B cell (primary cell): ENCODE measurements around the gene ERP44. TPM values are rescaled to one million over a fixed set of nuclear protein-coding genes. Genes with fewer than 3 reads are reported as not detected.
A peak's percentile ranks its signal among the peaks of the same experiment; 100 is the strongest.

Experiments
- ATAC-seq: fragments of 200-7000 bp; cut with Tn5 transposase; one replicate; pipeline ENCODE4 v1.10.0; 2021; ENCODE audit warnings: low read depth, mild to moderate bottlenecking, moderate number of reproducible peaks, moderate library complexity
- CTCF ChIA-PET: fragments of 350-600 bp; sonication (Branson Sonifier 250); formaldehyde crosslinking; loops from one replicate; lab custom pipeline; 2021; ENCODE audit warnings: antibody characterized with exemption, inconsistent platforms; lab: Charles Lee
- POLR2A ChIA-PET: fragments of 350-600 bp; sonication (Branson Sonifier 250); formaldehyde crosslinking; loops from one replicate; lab custom pipeline; 2021; ENCODE audit warnings: antibody characterized with exemption; lab: Charles Lee
- DNase-seq: peaks from one replicate; pipeline ENCODE4 v3.0.0; 2013
- H2AFZ ChIP-seq: 2 replicates; pipeline ENCODE4 v1.6.1; 2012; ENCODE audit warnings: mild to moderate bottlenecking, low read depth, low read length; ENCODE audit not compliant: insufficient read depth, poor library complexity, severe bottlenecking
- H3K27ac ChIP-seq, 2 donors: 1 replicate in 1 of 2; 2 replicates in 1 of 2; pipeline ENCODE4 v1.5.1; 2012 to 2013; ENCODE audit warnings: low read length in 2 of 2, mild to moderate bottlenecking in 2 of 2, moderate library complexity in 1 of 2
- H3K27me3 ChIP-seq, 4 experiments: fragments of 200-600 bp in 1 of 4; sonication (generic) in 1 of 4; replicated peaks in 1 of 4; 1 replicate in 2 of 4; 2 replicates in 2 of 4; pipeline versions ENCODE4 v1.6.1 to v1.7.0; 2013 to 2016; ENCODE audit warnings: low read length in 3 of 4, mild to moderate bottlenecking in 2 of 4, mixed read lengths in 1 of 4, moderate library complexity in 1 of 4; ENCODE audit not compliant: insufficient read depth in 4 of 4, control insufficient read depth in 3 of 4; ENCODE audit errors: control extremely low read depth in 1 of 4
- H3K36me3 ChIP-seq, 2 experiments: replicated peaks in 1 of 2; 1 replicate in 1 of 2; 2 replicates in 1 of 2; pipeline versions ENCODE4 v1.6.1 to v1.7.1; 2013; ENCODE audit warnings: low read length in 1 of 2; ENCODE audit not compliant: insufficient read depth in 2 of 2, control insufficient read depth in 1 of 2; ENCODE audit errors: control extremely low read depth in 1 of 2, extremely low read depth in 1 of 2
- H3K4me1 ChIP-seq, 2 donors: fragments of 200-600 bp in 1 of 2; sonication (generic) in 1 of 2; 1 replicate in 1 of 2; 2 replicates in 1 of 2; pipeline versions ENCODE4 v1.5.1 to v1.6.1; 2013 to 2017; ENCODE audit warnings: low read length in 2 of 2; ENCODE audit not compliant: control insufficient read depth in 2 of 2, insufficient read depth in 2 of 2
- H3K4me2 ChIP-seq: replicated peaks from 2 replicates; pipeline ENCODE3; 2012; ENCODE audit warnings: mild to moderate bottlenecking, low read depth, low read length; ENCODE audit not compliant: poor library complexity, severe bottlenecking
- H3K4me3 ChIP-seq, 5 experiments: fragments of 200-600 bp in 1 of 5; sonication (generic) in 1 of 5; 1 replicate in 3 of 5; 2 replicates in 2 of 5; pipeline versions ENCODE4 v1.5.1 to v1.7.0; 2011 to 2016; ENCODE audit warnings: low read length in 4 of 5, mild to moderate bottlenecking in 4 of 5, low read depth in 2 of 5, control low read depth in 1 of 5, moderate library complexity in 1 of 5; ENCODE audit not compliant: insufficient read depth in 1 of 5; ENCODE audit errors: control extremely low read depth in 1 of 5, extremely low read depth in 1 of 5
- H3K79me2 ChIP-seq: fragments of 200-600 bp; sonication (generic); one replicate; pipeline ENCODE4 v1.6.0; 2016; ENCODE audit warnings: low read length; ENCODE audit not compliant: control insufficient read depth, insufficient read depth
- H3K9ac ChIP-seq: fragments of 200-600 bp; sonication (generic); 2 replicates; pipeline ENCODE4 v1.6.1; 2017; ENCODE audit warnings: mild to moderate bottlenecking, low read length, moderate library complexity
- H3K9me3 ChIP-seq, 3 donors: one replicate each; pipeline versions ENCODE4 v1.6.1 to v1.7.1; 2013; ENCODE audit warnings: low read length in 2 of 3; ENCODE audit not compliant: control insufficient read depth in 2 of 3, insufficient read depth in 1 of 3; ENCODE audit errors: control extremely low read depth in 1 of 3
- H4K20me1 ChIP-seq: 2 replicates; pipeline ENCODE4 v1.6.0; 2012; ENCODE audit warnings: mild to moderate bottlenecking, low read length; ENCODE audit not compliant: insufficient read depth, control insufficient read depth, poor library complexity, severe bottlenecking
- H3K27ac Mint-ChIP-seq: one replicate; pipeline ENCODE4 v1.8.0; 2021; ENCODE audit warnings: mixed read lengths
- H3K27me3 Mint-ChIP-seq: one replicate; pipeline ENCODE4 v1.8.0; 2021; ENCODE audit warnings: mixed read lengths
- H3K4me1 Mint-ChIP-seq: one replicate; pipeline ENCODE4 v1.8.0; 2021; ENCODE audit warnings: mixed read lengths
- H3K4me3 Mint-ChIP-seq: one replicate; pipeline ENCODE4 v1.8.0; 2021; ENCODE audit warnings: mixed read lengths
- H3K9me3 Mint-ChIP-seq: one replicate; pipeline ENCODE4 v1.8.0; 2022; ENCODE audit warnings: mixed read lengths; ENCODE audit not compliant: insufficient read depth
- CTCF ChIP-seq: fragments of 200-600 bp; IDR thresholded peaks from one replicate; pipeline ENCODE4 v1.8.0; 2022; ENCODE audit warnings: antibody characterized with exemption, mild to moderate bottlenecking
- EZH2 ChIP-seq: IDR thresholded peaks from 2 replicates; pipeline ENCODE4 v1.6.1; 2012; ENCODE audit warnings: borderline replicate concordance, low read depth, mild to moderate bottlenecking, moderate library complexity, low read length; ENCODE audit not compliant: insufficient read depth, poor library complexity, severe bottlenecking
- WGBS: methylation state at CpG from one replicate; pipeline ENCODE4 v1.1.5; 2013; ENCODE audit warnings: missing lambda C conversion rate; ENCODE audit not compliant: insufficient coverage; 5-methylcytosine and 5-hydroxymethylcytosine counted together
- intact Hi-C: fragments of 100-400 bp; cut with micrococcal nuclease; formaldehyde crosslinking; loops from one replicate; pipeline ENCODE4 v1.10.0; 2022
- polyA plus RNA-seq: library from polyadenylated mRNA; depleted of rRNA; stranded (reverse); fragments of >200 nt; gene quantifications from 2 replicates; pipeline ENCODE4 v1.2.3, GENCODE V29; 2012
- total RNA-seq, 2 donors: library from RNA; stranded (reverse); fragments of 120-200 nt in 1 of 2; gene quantifications; 1 replicate in 1 of 2; 2 replicates in 1 of 2; pipeline versions ENCODE4 v1.2.3 to v1.2.4, GENCODE V29; 2013 to 2022

Gene ERP44
- total and polyA plus RNA-seq, 2 donors (not counting 1 experiment from before 2014, with no cell fraction given): 10.5 to 18.4 TPM

GRCh38 chr9:99978221-99978620 lies 120.6 kb downstream of the ERP44 start:
- no peaks in the 10 kb centered on the region for H3K27me3 ChIP-seq
- no peaks in the 10 kb centered on the region for H3K9me3 ChIP-seq
- H3K9ac ChIP-seq: no peak overlapping the region
- no peak overlapping the region for H2AFZ ChIP-seq
- no peaks in the 10 kb centered on the region for H3K9me3 Mint-ChIP-seq
- intact Hi-C loops: no loop called here
- H3K27ac Mint-ChIP-seq: no peak overlapping the region
- WGBS: no CpG with 5 or more reads among the region's 1 CpG
- no peaks in the 10 kb centered on the region for H4K20me1 ChIP-seq
- CTCF ChIA-PET: no interaction called here
- DNase-seq (no peak), ATAC-seq (no peak)
- peaks cover 4 to 19% of the 10 kb centered on the region in 2 experiments for H3K36me3 ChIP-seq
- no peak overlapping the region for H3K4me3 ChIP-seq
- H3K27me3 Mint-ChIP-seq: no peaks in the 10 kb centered on the region
- no peak overlapping the region for H3K4me3 Mint-ChIP-seq
- POLR2A ChIA-PET: interaction anchor here (0.5 kb wide), 1 partner anchor 144 kb away, joined by 6 read pairs; no protein-coding TSS in a partner anchor
- no peaks in the 10 kb centered on the region for H3K4me1 Mint-ChIP-seq
- TF ChIP-seq CTCF (no peak), EZH2 (no peak)
- no peaks in the 10 kb centered on the region for H3K79me2 ChIP-seq
- H3K27ac ChIP-seq: no peak overlapping the region
- no peak overlapping the region for H3K4me2 ChIP-seq
- H3K4me1 ChIP-seq: no peaks in the 10 kb centered on the region

GRCh38 chr9:99977033-99977792 lies 121.6 kb downstream of the ERP44 start:
- Mint-ChIP-seq H3K9me3 (no peaks in the 10 kb centered on the region), H3K27me3 (no peaks in the 10 kb centered on the region), H3K4me3 (no peak overlapping the region), H3K27ac (peak overlapping the region; percentile 54), H3K4me1 (no peaks in the 10 kb centered on the region)
- Histone ChIP-seq H3K79me2 (no peaks in the 10 kb centered on the region), H3K36me3 (peaks cover 4 to 12% of the 10 kb centered on the region in 2 experiments), H2AFZ (no peak overlapping the region), H3K4me3 (no peak overlapping the region), H3K4me2 (no peak overlapping the region), H3K9me3 (no peaks in the 10 kb centered on the region), H3K9ac (no peak overlapping the region), H3K27me3 (no peaks in the 10 kb centered on the region), H4K20me1 (no peaks in the 10 kb centered on the region), H3K27ac (no peak overlapping the region), H3K4me1 (no peaks in the 10 kb centered on the region)
- ATAC-seq (no peak), DNase-seq (no peak)
- 91% methylated on average over 1 of the region's 3 CpGs for WGBS
- intact Hi-C loops: no loop called here
- TF ChIP-seq EZH2: no peak
- no peak for TF ChIP-seq CTCF
- POLR2A ChIA-PET: no interaction called here
- CTCF ChIA-PET: no interaction called here
